Nephron (organoid): Measurements from ENCODE around the gene PGBD4.

Experiments used
- H3K27ac Mint-ChIP-seq, 3 experiments: 2 replicates each; pipeline ENCODE4 v1.8.0; 2020; ENCODE audit warnings: mixed read lengths in 3 of 3, mild to moderate bottlenecking in 2 of 3, moderate library complexity in 1 of 3
- H3K27me3 Mint-ChIP-seq: 2 replicates; pipeline ENCODE4 v1.8.0; 2021; ENCODE audit warnings: low read depth, mild to moderate bottlenecking, moderate library complexity, mixed read lengths
- H3K36me3 Mint-ChIP-seq: 2 replicates; pipeline ENCODE4 v1.8.0; 2020; ENCODE audit warnings: low read depth, mixed read lengths
- H3K4me1 Mint-ChIP-seq: 2 replicates; pipeline ENCODE4 v1.8.0; 2020; ENCODE audit warnings: mixed read lengths
- H3K4me3 Mint-ChIP-seq, 3 experiments: 2 replicates each; pipeline ENCODE4 v1.8.0; 2020; ENCODE audit warnings: mild to moderate bottlenecking in 3 of 3, mixed read lengths in 3 of 3, moderate library complexity in 2 of 3
- H3K9me3 Mint-ChIP-seq: 2 replicates; pipeline ENCODE4 v1.8.0; 2020; ENCODE audit warnings: mixed read lengths
- TF ChIP-seq, protein P1 (sequence below), 3 experiments: fragments of 200-600 bp; sonication (generic); IDR thresholded peaks; one replicate each; pipeline ENCODE4 v1.5.0; 2021; ENCODE audit warnings: antibody characterized with exemption in 3 of 3; ENCODE audit not compliant: unreplicated experiment in 3 of 3

The PGBD4 gene

DNA sequence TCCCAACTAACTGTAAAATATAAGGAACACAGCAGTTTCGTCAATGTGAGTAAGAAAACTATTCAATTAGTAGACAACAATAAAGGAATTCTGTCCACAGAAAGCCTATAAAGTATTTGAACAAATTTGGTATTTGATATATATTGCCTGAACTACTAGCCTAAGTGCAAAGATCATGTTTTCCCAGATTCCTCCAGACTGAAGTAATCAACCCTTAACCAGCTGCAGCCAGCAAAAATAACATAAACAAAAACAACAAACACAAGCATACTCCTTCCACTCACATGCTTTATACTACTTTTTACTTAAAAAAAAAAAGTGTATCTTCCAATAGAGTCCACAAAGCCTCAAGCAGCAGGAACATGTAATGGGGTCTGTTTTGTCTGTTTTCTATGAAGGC is 24.1 kb downstream of the PGBD4 start:
- H3K27me3 Mint-ChIP-seq = no peaks in the 10 kb centered on the region
- H3K9me3 Mint-ChIP-seq = no peaks in the 10 kb centered on the region
- no peaks in the 10 kb centered on the region for H3K36me3 Mint-ChIP-seq
- H3K4me1 Mint-ChIP-seq = peaks cover 50% of the 10 kb centered on the region
- TF ChIP-seq, protein P1, sequence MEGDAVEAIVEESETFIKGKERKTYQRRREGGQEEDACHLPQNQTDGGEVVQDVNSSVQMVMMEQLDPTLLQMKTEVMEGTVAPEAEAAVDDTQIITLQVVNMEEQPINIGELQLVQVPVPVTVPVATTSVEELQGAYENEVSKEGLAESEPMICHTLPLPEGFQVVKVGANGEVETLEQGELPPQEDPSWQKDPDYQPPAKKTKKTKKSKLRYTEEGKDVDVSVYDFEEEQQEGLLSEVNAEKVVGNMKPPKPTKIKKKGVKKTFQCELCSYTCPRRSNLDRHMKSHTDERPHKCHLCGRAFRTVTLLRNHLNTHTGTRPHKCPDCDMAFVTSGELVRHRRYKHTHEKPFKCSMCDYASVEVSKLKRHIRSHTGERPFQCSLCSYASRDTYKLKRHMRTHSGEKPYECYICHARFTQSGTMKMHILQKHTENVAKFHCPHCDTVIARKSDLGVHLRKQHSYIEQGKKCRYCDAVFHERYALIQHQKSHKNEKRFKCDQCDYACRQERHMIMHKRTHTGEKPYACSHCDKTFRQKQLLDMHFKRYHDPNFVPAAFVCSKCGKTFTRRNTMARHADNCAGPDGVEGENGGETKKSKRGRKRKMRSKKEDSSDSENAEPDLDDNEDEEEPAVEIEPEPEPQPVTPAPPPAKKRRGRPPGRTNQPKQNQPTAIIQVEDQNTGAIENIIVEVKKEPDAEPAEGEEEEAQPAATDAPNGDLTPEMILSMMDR (IDR thresholded peaks at IDR 0.05; ENCODE audit: unreplicated experiment in 3 of 3) = no peak
- H3K4me3 Mint-ChIP-seq = no peak overlapping the region
- H3K27ac Mint-ChIP-seq = peak overlapping the region in 2 of 3 experiments; percentile 43 to 64

DNA sequence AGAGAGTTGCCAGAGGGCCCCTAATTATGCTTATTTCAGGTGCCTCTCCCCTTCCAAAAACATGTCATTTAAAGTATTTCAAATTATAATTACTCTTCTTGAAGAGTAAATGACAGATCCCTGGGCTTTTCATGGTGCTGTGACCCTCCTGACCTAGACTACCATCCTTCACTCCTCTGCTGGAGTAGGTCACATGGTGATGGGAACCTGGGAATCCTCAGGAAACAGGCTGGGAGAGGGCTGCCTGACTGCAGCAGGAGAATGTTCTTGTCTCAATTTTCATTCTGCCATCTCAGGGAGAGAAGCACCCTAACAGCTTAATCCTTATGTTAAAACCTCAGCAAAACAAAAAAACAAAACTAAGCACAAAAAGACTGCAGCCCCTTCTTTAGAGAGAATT is 24.6 kb downstream of the PGBD4 start:
- Mint-ChIP-seq H3K36me3 (no peaks in the 10 kb centered on the region), H3K9me3 (no peaks in the 10 kb centered on the region), H3K27ac (no peak overlapping the region), H3K27me3 (no peaks in the 10 kb centered on the region), H3K4me1 (peaks cover 50% of the 10 kb centered on the region), H3K4me3 (no peak overlapping the region)
- TF ChIP-seq, protein P1 (IDR thresholded peaks at IDR 0.05; ENCODE audit: unreplicated experiment in 3 of 3) = no peak

DNA sequence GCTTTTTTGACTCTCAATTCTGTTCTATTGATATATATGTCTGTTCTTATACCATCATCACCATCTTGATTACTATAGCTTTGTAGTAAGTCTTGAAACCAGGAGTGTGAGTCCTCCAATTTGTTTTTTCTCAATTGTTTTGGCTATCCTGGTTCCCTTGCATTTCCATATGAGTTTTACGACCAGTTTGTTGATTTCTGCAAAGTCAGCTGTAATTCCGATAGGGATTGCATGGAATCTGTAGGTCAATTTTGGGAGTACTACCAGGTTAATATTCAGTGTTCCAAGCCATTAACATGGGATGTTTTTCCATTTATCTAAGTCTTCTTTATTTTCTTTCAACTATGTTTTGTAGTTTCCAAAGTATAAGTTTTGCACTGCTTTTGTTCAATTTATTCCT is 27.0 kb downstream of the PGBD4 start:
- Mint-ChIP-seq H3K27ac (no peak overlapping the region), H3K36me3 (no peaks in the 10 kb centered on the region), H3K4me1 (peaks cover 44% of the 10 kb centered on the region), H3K9me3 (no peaks in the 10 kb centered on the region), H3K4me3 (no peak overlapping the region), H3K27me3 (no peaks in the 10 kb centered on the region)
- TF ChIP-seq, protein P1 (IDR thresholded peaks at IDR 0.05; ENCODE audit: unreplicated experiment in 3 of 3) = no peak

DNA sequence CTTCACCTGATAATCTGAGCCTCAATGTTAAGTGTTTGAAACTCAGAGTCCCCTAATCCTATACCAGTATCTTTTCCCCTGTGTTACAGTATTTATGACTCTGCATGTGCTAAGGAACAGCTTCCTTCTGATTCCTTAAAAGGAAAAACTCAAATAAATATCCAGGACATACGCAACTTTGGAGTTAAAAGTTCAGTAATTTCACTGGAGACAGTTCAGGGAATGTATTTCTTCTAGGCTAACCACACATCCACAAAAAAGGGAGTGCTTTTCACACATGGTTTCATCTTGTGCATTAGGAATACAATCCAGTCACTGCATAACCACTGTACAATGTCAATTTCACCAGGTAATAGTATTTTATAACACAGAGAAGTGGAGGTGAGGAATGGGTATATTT is 31.0 kb downstream of the PGBD4 start:
- no peaks in the 10 kb centered on the region for H3K9me3 Mint-ChIP-seq
- H3K27ac Mint-ChIP-seq = peak overlapping the region in 2 of 3 experiments; percentile 23 to 30

DNA sequence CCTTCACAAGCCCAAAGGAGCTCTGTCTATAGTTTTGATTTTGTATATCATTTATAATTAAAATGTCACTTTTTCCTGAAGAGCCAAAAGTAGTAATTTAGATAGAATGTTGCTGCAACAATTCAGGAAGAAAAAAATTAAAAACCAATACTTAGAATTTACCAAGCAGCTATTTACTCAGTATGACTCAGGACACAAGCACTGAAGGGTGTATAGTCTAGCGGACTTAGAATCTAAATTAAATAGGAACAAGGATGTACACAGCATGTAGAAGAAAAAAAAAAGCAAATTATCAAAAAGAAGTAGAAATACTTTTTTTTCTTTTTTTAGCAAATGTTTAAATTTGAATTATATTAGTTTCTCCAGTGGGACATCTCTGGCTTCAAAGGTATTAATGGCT is 31.6 kb downstream of the PGBD4 start:
- H3K27ac Mint-ChIP-seq = no peak overlapping the region
- H3K36me3 Mint-ChIP-seq = peaks cover 4% of the 10 kb centered on the region
- no peak overlapping the region for H3K4me3 Mint-ChIP-seq
- H3K27me3 Mint-ChIP-seq = no peaks in the 10 kb centered on the region
- H3K9me3 Mint-ChIP-seq = no peaks in the 10 kb centered on the region
- peaks cover 22% of the 10 kb centered on the region for H3K4me1 Mint-ChIP-seq
- TF ChIP-seq, protein P1 (IDR thresholded peaks at IDR 0.05; ENCODE audit: unreplicated experiment in 3 of 3) = no peak

More for the DNA sequence above, 31.0 kb downstream of the PGBD4 start:
- H3K36me3 Mint-ChIP-seq = no peaks in the 10 kb centered on the region
- peaks cover 22% of the 10 kb centered on the region for H3K4me1 Mint-ChIP-seq
- TF ChIP-seq, protein P1 (IDR thresholded peaks at IDR 0.05; ENCODE audit: unreplicated experiment in 3 of 3) = no peak
- H3K4me3 Mint-ChIP-seq = no peak overlapping the region
- no peaks in the 10 kb centered on the region for H3K27me3 Mint-ChIP-seq

DNA sequence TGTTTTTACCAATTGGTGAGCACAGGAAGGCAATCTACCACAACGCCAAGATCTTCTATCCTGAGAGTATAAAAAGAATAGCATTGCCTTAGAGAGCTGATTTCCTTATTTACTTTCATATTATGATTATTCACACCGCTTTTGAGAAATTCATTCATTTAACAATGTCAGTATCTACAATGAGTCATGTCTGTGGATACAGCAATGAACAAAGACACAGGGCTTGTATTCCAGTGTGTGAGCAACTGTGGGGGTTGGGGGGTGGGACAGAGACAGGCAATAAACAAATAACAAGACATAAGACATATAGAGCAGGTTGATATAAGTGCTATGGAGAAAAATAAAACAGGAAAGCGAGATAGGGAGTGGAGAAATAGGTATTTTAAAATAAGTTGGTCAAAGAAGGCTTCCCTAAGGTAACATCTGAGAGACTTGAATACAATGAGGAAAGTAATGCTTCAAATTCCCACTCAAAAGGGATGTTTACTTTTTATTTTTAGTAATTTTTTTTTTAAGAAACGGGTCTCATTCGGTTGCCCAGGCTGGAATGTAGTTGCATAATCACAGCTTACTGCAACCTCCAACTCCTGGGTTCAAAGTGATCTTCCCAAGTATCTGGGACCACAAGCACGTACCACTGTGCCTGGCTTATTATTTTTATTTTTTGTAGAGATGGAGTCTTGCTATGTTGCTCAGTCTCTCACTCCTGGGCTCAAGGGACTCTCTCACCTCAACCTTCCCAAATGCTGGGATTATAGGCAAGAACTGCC is 45.7 kb downstream of the PGBD4 start:
- H3K4me3 Mint-ChIP-seq = no peak overlapping the region
- H3K9me3 Mint-ChIP-seq = no peaks in the 10 kb centered on the region
- TF ChIP-seq, protein P1 (IDR thresholded peaks at IDR 0.05; ENCODE audit: unreplicated experiment in 3 of 3) = no peak
- no peak overlapping the region for H3K27ac Mint-ChIP-seq
- no peaks in the 10 kb centered on the region for H3K27me3 Mint-ChIP-seq
- no peaks in the 10 kb centered on the region for H3K4me1 Mint-ChIP-seq
- peaks cover 59% of the 10 kb centered on the region for H3K36me3 Mint-ChIP-seq
